HCT116 (cell line): ENCODE data around the gene RNASEL. TPM values are rescaled to one million over a fixed set of nuclear protein-coding genes. Genes with fewer than 3 reads are reported as not detected.

Source experiments
- ATAC-seq: fragments of 200-7000 bp; cut with Tn5 transposase; 2 replicates; pipeline ENCODE4 v1.9.1; 2020; ENCODE audit warnings: mild to moderate bottlenecking, moderate library complexity
- BruUV-seq: library from RNA; stranded (reverse); fragments of 400-500 nt; replicated peaks from 2 replicates; lab custom pipeline; 2021; lab: Mats Ljungman, UMichigan
- CTCF ChIA-PET: fragments of 300-600 bp; sonication (Branson Sonifier 250); formaldehyde crosslinking; loops from one replicate; lab custom pipeline; 2021; ENCODE audit warnings: antibody characterized with exemption; lab: Charles Lee
- POLR2A ChIA-PET: fragments of 300-600, 350-600 bp; sonication (Branson Sonifier 250); formaldehyde crosslinking; loops from one replicate; lab custom pipeline; 2021; ENCODE audit warnings: antibody characterized with exemption; lab: Charles Lee
- RAD21 ChIA-PET, 2 experiments: fragments of 300-600 bp; sonication (Branson Sonifier 250); formaldehyde crosslinking; loops; one replicate each; lab custom pipeline; 2023; ENCODE audit warnings: low total read pairs in 2 of 2; ENCODE audit not compliant: uncharacterized antibody in 2 of 2, unreplicated experiment in 2 of 2, low non-redundant PET in 1 of 2; lab: Charles Lee
- DNase-seq: peaks from one replicate; pipeline ENCODE4 v3.0.0-alpha.2; 2010; ENCODE audit warnings: low read depth, low spot score
- H2AFZ ChIP-seq: fragments of 200-600 bp; shearing (Covaris generic), sonication (generic); 2 replicates; pipeline ENCODE4 v1.6.1; 2017; ENCODE audit warnings: low read depth, mixed run types, mixed read lengths, antibody characterized with exemption, low read length; ENCODE audit not compliant: poor library complexity, severe bottlenecking
- H3K27ac ChIP-seq: 2 replicates; pipeline ENCODE4 v1.5.1; 2012; ENCODE audit warnings: low read depth, low read length
- H3K27me3 ChIP-seq: fragments of 200-600 bp; sonication (generic); 2 replicates; pipeline ENCODE4 v1.6.1; 2016; ENCODE audit warnings: mixed run types, low read length, mixed read lengths; ENCODE audit not compliant: insufficient read depth
- H3K36me3 ChIP-seq, 2 experiments: fragments of 200-500 bp in 1 of 2; fragments of 200-600 bp in 1 of 2; sonication (Bioruptor generic) in 1 of 2; sonication (generic) in 1 of 2; 2 replicates each; pipeline versions ENCODE4 v1.5.1 to v1.6.1; 2014 to 2016; ENCODE audit warnings: low read length in 2 of 2, inconsistent platforms in 1 of 2, mixed read lengths in 1 of 2, mixed run types in 1 of 2; ENCODE audit not compliant: insufficient read depth in 2 of 2, control insufficient read depth in 1 of 2
- H3K4me1 ChIP-seq, 2 experiments: fragments of 200-600 bp in 1 of 2; sonication (generic) in 1 of 2; 2 replicates each; pipeline versions ENCODE4 v1.5.1 to v1.6.1; 2012 to 2017; ENCODE audit warnings: low read length in 2 of 2, inconsistent platforms in 1 of 2, mild to moderate bottlenecking in 1 of 2, mixed read lengths in 1 of 2, mixed run types in 1 of 2, moderate library complexity in 1 of 2; ENCODE audit not compliant: insufficient read depth in 2 of 2, control insufficient read depth in 1 of 2
- H3K4me2 ChIP-seq: fragments of 200-600 bp; sonication (generic); 2 replicates; pipeline ENCODE4 v1.6.1; 2017; ENCODE audit warnings: mixed run types, low read length, mixed read lengths
- H3K4me3 ChIP-seq, 2 experiments: fragments of 200-600 bp in 1 of 2; sonication (generic) in 1 of 2; replicated peaks in 1 of 2; 2 replicates each; pipeline ENCODE4 v1.5.1; 2011 to 2016; ENCODE audit warnings: low read length in 2 of 2, control low read depth in 1 of 2, low read depth in 1 of 2, mild to moderate bottlenecking in 1 of 2, mixed read lengths in 1 of 2, mixed run types in 1 of 2
- H3K79me2 ChIP-seq: fragments of 200-600 bp; sonication (generic); 2 replicates; pipeline ENCODE4 v1.6.1; 2017; ENCODE audit warnings: mild to moderate bottlenecking, mixed run types, low read length, moderate library complexity, mixed read lengths; ENCODE audit not compliant: insufficient read depth
- H3K9ac ChIP-seq: fragments of 200-600 bp; sonication (generic); 2 replicates; pipeline ENCODE4 v1.6.1; 2016; ENCODE audit warnings: low read length, mixed read lengths
- H3K9me2 ChIP-seq: fragments of 200-600 bp; sonication (generic), shearing (Covaris generic); 2 replicates; pipeline ENCODE4 v1.6.1; 2017; ENCODE audit warnings: mixed run types, mild to moderate bottlenecking, moderate library complexity; ENCODE audit not compliant: insufficient read depth
- H3K9me3 ChIP-seq, 2 experiments: fragments of 200-500 bp in 1 of 2; fragments of 200-600 bp in 1 of 2; sonication (Bioruptor generic) in 1 of 2; sonication (generic) in 1 of 2; 2 replicates each; pipeline ENCODE4 v1.6.1; 2014 to 2017; ENCODE audit warnings: low read length in 2 of 2, mixed read lengths in 2 of 2, inconsistent platforms in 1 of 2, low read depth in 1 of 2, mild to moderate bottlenecking in 1 of 2, mixed run types in 1 of 2, moderate library complexity in 1 of 2; ENCODE audit not compliant: control insufficient read depth in 1 of 2, insufficient read depth in 1 of 2
- H4K20me1 ChIP-seq: fragments of 200-600 bp; sonication (generic), shearing (Covaris generic); 2 replicates; pipeline ENCODE4 v1.6.1; 2017; ENCODE audit warnings: mixed run types, mild to moderate bottlenecking, moderate library complexity; ENCODE audit not compliant: insufficient read depth
- CBX3 ChIP-seq: IDR thresholded peaks from 2 replicates; pipeline ENCODE4 v1.6.1; 2012; ENCODE audit warnings: low read depth
- CEBPB ChIP-seq: IDR thresholded peaks from 2 replicates; pipeline ENCODE4 v1.6.1; 2012; ENCODE audit warnings: low read depth
- CTCF ChIP-seq, 3 experiments: fragments of 200-600 bp in 1 of 3; sonication (generic) in 1 of 3; IDR thresholded peaks in 2 of 3; conservative IDR thresholded peaks in 1 of 3; 2 replicates each; pipeline ENCODE4 v1.5.1; 2012 to 2017; ENCODE audit warnings: low read depth in 2 of 3, low read length in 2 of 3, antibody characterized with exemption in 1 of 3, borderline replicate concordance in 1 of 3, control low read depth in 1 of 3, mild to moderate bottlenecking in 1 of 3, mixed read lengths in 1 of 3, mixed run types in 1 of 3, moderate library complexity in 1 of 3; ENCODE audit not compliant: insufficient read depth in 1 of 3
- FOSL1 ChIP-seq: IDR thresholded peaks from 2 replicates; pipeline ENCODE4 v1.6.1; 2012; ENCODE audit warnings: low read depth
- SIN3A ChIP-seq: IDR thresholded peaks from 2 replicates; pipeline ENCODE4 v1.6.1; 2012; ENCODE audit warnings: low read depth
- SP1 ChIP-seq: IDR thresholded peaks from 2 replicates; pipeline ENCODE4 v1.6.1; 2012; ENCODE audit warnings: low read depth
- SRF ChIP-seq: IDR thresholded peaks from 2 replicates; pipeline ENCODE4 v1.6.1; 2012; ENCODE audit warnings: low read depth
- YY1 ChIP-seq: IDR thresholded peaks from 2 replicates; pipeline ENCODE4 v1.6.1; 2011; ENCODE audit warnings: low read length, low read depth, moderate library complexity, mild to moderate bottlenecking; ENCODE audit not compliant: insufficient replicate concordance; ENCODE audit errors: extremely low read depth
- ZFX ChIP-seq: fragments of 450-650 bp; IDR thresholded peaks from 2 replicates; pipeline ENCODE4 v1.6.1; 2017
- ZNF274 ChIP-seq: fragments of 200-500 bp; sonication (Bioruptor generic); IDR thresholded peaks from 2 replicates; pipeline ENCODE4 v1.6.1; 2014; ENCODE audit warnings: mild to moderate bottlenecking, low read depth, low read length, inconsistent platforms
- intact Hi-C: fragments of 100-400 bp; cut with micrococcal nuclease; formaldehyde crosslinking; loops from 2 replicates; pipeline ENCODE4 v1.10.0; 2022
- total RNA-seq: library from RNA; stranded (reverse); gene quantifications from one replicate; pipeline ENCODE4 v1.2.1, GENCODE V29; 2021; ENCODE audit not compliant: unreplicated experiment
- TF ChIP-seq, protein P1 (sequence below): IDR thresholded peaks from 2 replicates; pipeline ENCODE4 v1.6.1; 2012
- TF ChIP-seq, protein P2 (sequence below): IDR thresholded peaks from 2 replicates; pipeline ENCODE4 v1.6.1; 2011; ENCODE audit warnings: mild to moderate bottlenecking, low read length, moderate library complexity; ENCODE audit not compliant: insufficient replicate concordance; ENCODE audit errors: extremely low read depth

Gene RNASEL
- total RNA-seq, 1 experiment from 2014 or later: 2.9 TPM

- Histone ChIP-seq H3K27me3 (no peaks in the 10 kb centered on the region), H3K9ac (no peak overlapping the region), H3K4me3 (no peak overlapping the region), H4K20me1 (no peaks in the 10 kb centered on the region), H3K36me3 (no peaks in the 10 kb centered on the region), H3K27ac (no peak overlapping the region), H3K9me2 (no peaks in the 10 kb centered on the region), H3K9me3 (no peaks in the 10 kb centered on the region), H2AFZ (no peak overlapping the region), H3K79me2 (no peaks in the 10 kb centered on the region), H3K4me2 (no peak overlapping the region), H3K4me1 (peaks cover 6 to 18% of the 10 kb centered on the region in 2 experiments; a peak in 3 of 4 replicates)
- ChIA-PET RAD21 (no interaction called here), POLR2A (interaction anchor here (0.9 kb wide), 1 partner anchor 25 kb away, joined by 4 read pairs; no protein-coding TSS in a partner anchor), CTCF (no interaction called here)
- intact Hi-C loops: no loop called here
- DNase-seq (no peak), ATAC-seq (no peak)
- BruUV-seq: no TSS peak
- TF ChIP-seq CEBPB: no peak
- no peak for TF ChIP-seq CTCF (IDR thresholded peaks at IDR 0.05 in 2 of 3, conservative IDR thresholded peaks at IDR 0.05 in 1 of 3; ENCODE audit: borderline replicate concordance in 1 of 3, insufficient read depth in 1 of 3, low read depth in 2 of 3, low read length in 2 of 3)
- no peak for TF ChIP-seq FOSL1
- TF ChIP-seq ZFX: no peak
- TF ChIP-seq, protein P1, sequence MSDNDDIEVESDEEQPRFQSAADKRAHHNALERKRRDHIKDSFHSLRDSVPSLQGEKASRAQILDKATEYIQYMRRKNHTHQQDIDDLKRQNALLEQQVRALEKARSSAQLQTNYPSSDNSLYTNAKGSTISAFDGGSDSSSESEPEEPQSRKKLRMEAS: no peak
- TF ChIP-seq YY1: no peak
- TF ChIP-seq SP1: no peak
These were observed 39.6 kb upstream of the RNASEL start for GRCh38 chr1:182628657-182629056.

GRCh38 chr1:182627622-182628021 lies 38.6 kb upstream of the RNASEL start:
- H3K9me2 ChIP-seq: no peaks in the 10 kb centered on the region
- RAD21 ChIA-PET: no interaction called here
- TF ChIP-seq SIN3A (no peak), CBX3 (no peak), YY1 (no peak), ZNF274 (no peak), SRF (no peak)
- TF ChIP-seq, protein P2, sequence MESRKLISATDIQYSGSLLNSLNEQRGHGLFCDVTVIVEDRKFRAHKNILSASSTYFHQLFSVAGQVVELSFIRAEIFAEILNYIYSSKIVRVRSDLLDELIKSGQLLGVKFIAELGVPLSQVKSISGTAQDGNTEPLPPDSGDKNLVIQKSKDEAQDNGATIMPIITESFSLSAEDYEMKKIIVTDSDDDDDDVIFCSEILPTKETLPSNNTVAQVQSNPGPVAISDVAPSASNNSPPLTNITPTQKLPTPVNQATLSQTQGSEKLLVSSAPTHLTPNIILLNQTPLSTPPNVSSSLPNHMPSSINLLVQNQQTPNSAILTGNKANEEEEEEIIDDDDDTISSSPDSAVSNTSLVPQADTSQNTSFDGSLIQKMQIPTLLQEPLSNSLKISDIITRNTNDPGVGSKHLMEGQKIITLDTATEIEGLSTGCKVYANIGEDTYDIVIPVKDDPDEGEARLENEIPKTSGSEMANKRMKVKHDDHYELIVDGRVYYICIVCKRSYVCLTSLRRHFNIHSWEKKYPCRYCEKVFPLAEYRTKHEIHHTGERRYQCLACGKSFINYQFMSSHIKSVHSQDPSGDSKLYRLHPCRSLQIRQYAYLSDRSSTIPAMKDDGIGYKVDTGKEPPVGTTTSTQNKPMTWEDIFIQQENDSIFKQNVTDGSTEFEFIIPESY: no peak
- TF ChIP-seq, protein P1: no peak

More at GRCh38 chr1:182627622-182628021, 38.6 kb upstream of the RNASEL start:
- Histone ChIP-seq H2AFZ (no peak overlapping the region), H3K27ac (no peak overlapping the region), H3K36me3 (no peaks in the 10 kb centered on the region), H3K4me3 (no peak overlapping the region), H3K27me3 (no peaks in the 10 kb centered on the region), H3K79me2 (no peaks in the 10 kb centered on the region), H3K9ac (no peak overlapping the region), H3K4me2 (no peak overlapping the region), H3K4me1 (peaks cover 6 to 18% of the 10 kb centered on the region in 2 experiments; a peak in 3 of 4 replicates), H4K20me1 (no peaks in the 10 kb centered on the region), H3K9me3 (no peaks in the 10 kb centered on the region)
- BruUV-seq: no TSS peak
- POLR2A ChIA-PET: interaction anchor here (0.9 kb wide), 1 partner anchor 24 kb away, joined by 4 read pairs; no protein-coding TSS in a partner anchor
- CTCF ChIA-PET: no interaction called here
- intact Hi-C loops: no loop called here
- ATAC-seq (no peak), DNase-seq (no peak)
